Neural cell (in vitro differentiated cells): ENCODE measurements around the gene FAU.

Experiments
- CTCF ChIP-seq: fragments of 450-650 bp; IDR thresholded peaks from 2 replicates; pipeline ENCODE4 v1.5.1; 2014; ENCODE audit warnings: antibody characterized with exemption, mild to moderate bottlenecking, moderate library complexity; ENCODE audit not compliant: poor library complexity, severe bottlenecking
- EP300 ChIP-seq: fragments of 450-650 bp; conservative IDR thresholded peaks from 2 replicates; pipeline ENCODE4 v1.6.1; 2014; ENCODE audit warnings: antibody characterized with exemption, mild to moderate bottlenecking, moderate library complexity; ENCODE audit not compliant: poor library complexity, severe bottlenecking
- EZH2 ChIP-seq: fragments of 200-600, 300-800 bp; shearing (Covaris generic), sonication (generic); IDR thresholded peaks from 2 replicates; pipeline ENCODE4 v1.6.1; 2014; ENCODE audit warnings: antibody characterized with exemption, low read length, borderline replicate concordance, mild to moderate bottlenecking; ENCODE audit not compliant: insufficient read depth, poor library complexity, severe bottlenecking
- POLR2AphosphoS5 ChIP-seq: IDR thresholded peaks from 2 replicates; pipeline ENCODE4 v1.6.1; 2012
- REST ChIP-seq: IDR thresholded peaks from 2 replicates; pipeline ENCODE4 v1.6.1; 2012; ENCODE audit warnings: borderline replicate concordance

- TF ChIP-seq CTCF (no peak), EZH2 (no peak), REST (no peak), EP300 (no peak), POLR2AphosphoS5 (no peak)
Observed at GRCh38 chr11:65118097-65118837, 3.7 kb downstream of the FAU start.
